Activated CD8-positive, alpha-beta T cell treated with anti-CD3 and anti-CD28 coated beads for 36 hours (primary cell): Measurements from ENCODE around the gene EXOC7. TPM values are rescaled to one million over a fixed set of nuclear protein-coding genes. Genes with fewer than 3 reads are reported as not detected.

ENCODE experiments used
- ATAC-seq: fragments of 200-7000 bp; cut with Tn5 transposase; one replicate; pipeline ENCODE4 v1.10.0; 2021; ENCODE audit warnings: mild to moderate bottlenecking, moderate library complexity
- CTCF ChIA-PET: fragments of 350-600 bp; sonication (Branson Sonifier 250); formaldehyde crosslinking; loops from one replicate; lab custom pipeline; 2021; ENCODE audit warnings: antibody characterized with exemption; lab: Charles Lee
- POLR2A ChIA-PET: fragments of 350-600 bp; sonication (Branson Sonifier 250); formaldehyde crosslinking; loops from one replicate; lab custom pipeline; 2021; ENCODE audit warnings: antibody characterized with exemption; lab: Charles Lee
- DNase-seq: peaks from one replicate; pipeline ENCODE4 v3.0.0-alpha.2; 2020
- H3K27ac Mint-ChIP-seq: one replicate; pipeline ENCODE4 v1.8.0; 2021; ENCODE audit warnings: mild to moderate bottlenecking, mixed read lengths
- H3K27me3 Mint-ChIP-seq: one replicate; pipeline ENCODE4 v1.8.0; 2021; ENCODE audit warnings: mixed read lengths
- H3K36me3 Mint-ChIP-seq: one replicate; pipeline ENCODE4 v1.8.0; 2021; ENCODE audit warnings: low read depth, mixed read lengths
- H3K4me1 Mint-ChIP-seq: one replicate; pipeline ENCODE4 v1.8.0; 2021; ENCODE audit warnings: low read depth, mixed read lengths
- H3K4me3 Mint-ChIP-seq: one replicate; pipeline ENCODE4 v1.8.0; 2021; ENCODE audit warnings: mild to moderate bottlenecking, moderate library complexity, mixed read lengths
- H3K9me3 Mint-ChIP-seq: one replicate; pipeline ENCODE4 v1.8.0; 2021; ENCODE audit warnings: mixed read lengths
- CTCF ChIP-seq: fragments of 200-600 bp; IDR thresholded peaks from one replicate; pipeline ENCODE4 v1.8.0; 2022; ENCODE audit warnings: antibody characterized with exemption, mild to moderate bottlenecking
- intact Hi-C: fragments of 100-400 bp; cut with micrococcal nuclease; formaldehyde crosslinking; loops from one replicate; pipeline ENCODE4 v1.10.0; 2022
- total RNA-seq, 2 experiments: library from RNA; stranded (reverse); gene quantifications; one replicate each; pipeline ENCODE4 v1.2.3, GENCODE V29; 2021

Gene EXOC7
- total RNA-seq, 2 experiments from 2014 or later: 53.5 to 64.9 TPM

- no peaks in the 10 kb centered on the region for H3K4me1 Mint-ChIP-seq
- ATAC-seq: no peak
- no peaks in the 10 kb centered on the region for H3K9me3 Mint-ChIP-seq
- DNase-seq: no peak
- intact Hi-C loops: no loop called here
- H3K36me3 Mint-ChIP-seq: no peaks in the 10 kb centered on the region
- H3K27me3 Mint-ChIP-seq: no peaks in the 10 kb centered on the region
- no peak overlapping the region for H3K4me3 Mint-ChIP-seq
- ChIA-PET POLR2A (interaction anchor here (1.7 kb wide), 1 partner anchor 11 kb away, joined by 6 read pairs; the partner anchor contains the start of gene EXOC7), CTCF (interaction anchor here (0.7 to 2.8 kb wide), 5 partner anchors 101 to 312 kb away, joined by 3 to 23 read pairs (median 4); no protein-coding TSS in a partner anchor)
- no peak for TF ChIP-seq CTCF
- H3K27ac Mint-ChIP-seq: no peak overlapping the region
These were observed 11.7 kb upstream of the EXOC7 start for GRCh38 chr17:76115138-76115754.

GRCh38 chr17:76111956-76112355 lies 8.4 kb upstream of the EXOC7 start:
- CTCF ChIA-PET: interaction anchor here (0.8 to 2.6 kb wide), 8 partner anchors 10 to 287 kb away, joined by 3 to 12 read pairs (median 4); partner anchors contain the start of gene CDK3
- TF ChIP-seq CTCF: no peak
- ATAC-seq: no peak
- no peaks in the 10 kb centered on the region for H3K27me3 Mint-ChIP-seq
- no peak for DNase-seq
- H3K36me3 Mint-ChIP-seq: no peaks in the 10 kb centered on the region
- POLR2A ChIA-PET: interaction anchor here (0.6 to 1.7 kb wide), 2 partner anchors 36 to 153 kb away, joined by 3 to 4 read pairs; no protein-coding TSS in a partner anchor
- intact Hi-C loops: no loop called here
- no peak overlapping the region for H3K4me3 Mint-ChIP-seq
- H3K9me3 Mint-ChIP-seq: no peaks in the 10 kb centered on the region
- no peaks in the 10 kb centered on the region for H3K4me1 Mint-ChIP-seq
- no peak overlapping the region for H3K27ac Mint-ChIP-seq

GRCh38 chr17:76107509-76107908 lies 3.9 kb upstream of the EXOC7 start:
- DNase-seq (no peak), ATAC-seq (no peak)
- H3K36me3 Mint-ChIP-seq: no peaks in the 10 kb centered on the region
- ChIA-PET POLR2A (no interaction called here), CTCF (interaction anchor here (1.0 to 4.2 kb wide), 6 partner anchors 11 to 202 kb away, joined by 3 to 17 read pairs (median 6); no protein-coding TSS in a partner anchor)
- no peaks in the 10 kb centered on the region for H3K9me3 Mint-ChIP-seq
- TF ChIP-seq CTCF: peak; percentile 48
- H3K27ac Mint-ChIP-seq: no peak overlapping the region
- no peak overlapping the region for H3K4me3 Mint-ChIP-seq
- H3K27me3 Mint-ChIP-seq: no peaks in the 10 kb centered on the region
- intact Hi-C loops: no loop called here
- H3K4me1 Mint-ChIP-seq: peaks cover 9% of the 10 kb centered on the region

GRCh38 chr17:76106703-76107102 lies 3.1 kb upstream of the EXOC7 start:
- DNase-seq (no peak), ATAC-seq (no peak)
- ChIA-PET POLR2A (interaction anchor here (0.5 to 1.4 kb wide), 2 partner anchors 246 to 644 kb away, joined by 3 to 4 read pairs; no protein-coding TSS in a partner anchor), CTCF (interaction anchor here (1.0 to 4.5 kb wide), 8 partner anchors 10 to 201 kb away, joined by 3 to 27 read pairs (median 6); no protein-coding TSS in a partner anchor)
- no peak for TF ChIP-seq CTCF
- peaks cover 2% of the 10 kb centered on the region for H3K36me3 Mint-ChIP-seq
- intact Hi-C loops: no loop called here
- H3K27me3 Mint-ChIP-seq: no peaks in the 10 kb centered on the region
- no peaks in the 10 kb centered on the region for H3K9me3 Mint-ChIP-seq
- peaks cover 15% of the 10 kb centered on the region for H3K4me1 Mint-ChIP-seq
- H3K4me3 Mint-ChIP-seq: no peak overlapping the region
- H3K27ac Mint-ChIP-seq: no peak overlapping the region

GRCh38 chr17:76104896-76105231 lies 1.3 kb upstream of the EXOC7 start:
- Mint-ChIP-seq H3K27ac (peak overlapping the region; percentile 97), H3K4me1 (peaks cover 25% of the 10 kb centered on the region), H3K9me3 (no peaks in the 10 kb centered on the region), H3K27me3 (no peaks in the 10 kb centered on the region), H3K36me3 (peaks cover 12% of the 10 kb centered on the region), H3K4me3 (peak overlapping the region; percentile 93)
- DNase-seq (no peak), ATAC-seq (no peak)
- ChIA-PET CTCF (interaction anchor here (0.8 to 4.5 kb wide), 4 partner anchors 14 to 170 kb away, joined by 3 to 27 read pairs (median 4); no protein-coding TSS in a partner anchor), POLR2A (interaction anchor here (1.0 to 2.4 kb wide), 8 partner anchors 11 to 249 kb away, joined by 3 to 15 read pairs (median 6); partner anchors contain the start of genes PRPSAP1 and ZACN)
- intact Hi-C loops: loop anchor here (5.0 kb wide), 1 partner anchor 88 kb away; no protein-coding TSS in a partner anchor
- no peak for TF ChIP-seq CTCF
